HK-2 (cell line): Measurements from ENCODE around the gene TIMM44.
"Not testable (repeated sequence)": the region's sequence is repeated elsewhere in the genome, so short reads cannot be mapped to it uniquely, and the experiment has no call there.

ENCODE experiments used
- DNase-seq: peaks from one replicate; pipeline ENCODE4 v3.0.0-alpha.2; 2018; ENCODE audit not compliant: unreplicated experiment

Gene TIMM44

DNA sequence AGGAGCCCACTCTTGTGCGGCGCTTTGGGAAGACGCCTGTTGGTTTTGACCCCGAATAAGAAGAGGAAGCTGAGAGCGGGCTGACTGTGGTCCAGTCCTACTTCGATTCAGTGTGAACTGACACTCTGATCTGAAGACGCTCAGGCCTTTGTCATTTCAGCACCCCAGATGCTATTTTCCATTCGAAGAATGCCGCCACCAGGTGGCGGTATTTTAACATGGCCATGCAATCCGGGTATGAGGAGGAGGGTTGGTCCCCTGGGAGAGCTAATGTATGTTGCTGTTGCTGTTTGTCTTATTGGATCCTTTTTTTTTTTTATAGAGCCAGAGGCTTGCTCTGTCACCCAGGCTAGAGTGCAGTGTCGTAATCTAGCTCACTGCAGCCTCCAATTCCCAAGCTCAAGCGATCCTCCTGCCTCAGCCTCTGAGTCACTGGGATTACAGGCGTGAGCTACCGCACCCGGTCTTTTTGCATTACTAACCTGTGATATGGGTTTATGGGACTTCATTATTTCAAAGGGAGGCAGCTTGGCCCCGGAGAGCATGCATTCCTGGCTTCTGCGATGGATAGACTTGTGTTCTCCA is 803 bp upstream of the TIMM44 start:
- DNase-seq, result peak; percentile 80

DNA sequence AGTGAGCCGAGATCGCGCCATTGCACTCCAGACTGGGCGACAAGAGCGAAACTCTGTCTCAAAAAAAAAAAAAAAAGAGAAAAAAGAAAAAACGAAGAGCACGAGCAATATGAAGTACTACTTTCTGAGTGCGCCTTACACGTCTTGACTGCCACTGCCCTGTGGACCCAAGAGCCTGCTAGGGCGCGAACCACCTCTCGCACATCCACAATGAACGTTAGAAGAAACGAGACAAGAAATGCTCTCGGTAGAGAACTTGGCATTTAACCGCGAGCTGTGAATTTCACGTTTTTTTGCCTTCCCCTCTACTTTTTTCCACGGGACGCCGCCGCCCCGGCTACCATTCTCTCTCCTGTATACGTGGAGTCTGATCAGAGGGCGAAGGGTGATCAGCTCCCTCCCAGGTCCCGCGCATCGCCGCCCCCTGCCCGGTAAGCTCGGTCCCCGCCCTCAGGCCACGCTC is 454 bp downstream of the TIMM44 start:
- DNase-seq, result no peak

GRCh38 chr19:7941895-7942596 is 1.4 kb downstream of the TIMM44 start:
- no peak for DNase-seq

- DNase-seq, result no peak
These were observed 2.6 kb downstream of the TIMM44 start for GRCh38 chr19:7940841-7941240.

DNA sequence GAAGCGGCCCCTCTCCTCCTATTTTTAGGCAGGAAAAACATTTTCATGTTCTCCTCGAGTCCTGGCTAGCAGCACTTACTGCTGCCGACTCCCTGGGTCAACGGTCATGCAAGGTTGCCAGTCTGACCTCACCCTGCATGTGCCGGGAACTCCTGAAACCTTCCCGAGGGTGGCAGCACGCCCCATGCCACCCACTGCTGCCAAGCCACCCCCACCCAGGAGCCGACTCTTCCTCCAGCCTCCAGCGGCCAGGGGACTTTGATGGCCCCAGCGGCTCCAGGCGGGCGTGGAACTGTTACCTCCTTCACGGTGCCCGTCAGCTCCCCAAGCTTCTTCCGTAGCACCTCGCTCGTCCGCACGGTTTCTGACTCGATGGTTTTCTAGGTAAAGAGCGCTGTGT is 8.7 kb downstream of the TIMM44 start:
- no peak for DNase-seq

GRCh38 chr19:7933828-7934725 is 9.4 kb downstream of the TIMM44 start:
- no peak for DNase-seq

GRCh38 chr19:7933411-7933810 is 10.1 kb downstream of the TIMM44 start:
- DNase-seq, result no peak

DNA sequence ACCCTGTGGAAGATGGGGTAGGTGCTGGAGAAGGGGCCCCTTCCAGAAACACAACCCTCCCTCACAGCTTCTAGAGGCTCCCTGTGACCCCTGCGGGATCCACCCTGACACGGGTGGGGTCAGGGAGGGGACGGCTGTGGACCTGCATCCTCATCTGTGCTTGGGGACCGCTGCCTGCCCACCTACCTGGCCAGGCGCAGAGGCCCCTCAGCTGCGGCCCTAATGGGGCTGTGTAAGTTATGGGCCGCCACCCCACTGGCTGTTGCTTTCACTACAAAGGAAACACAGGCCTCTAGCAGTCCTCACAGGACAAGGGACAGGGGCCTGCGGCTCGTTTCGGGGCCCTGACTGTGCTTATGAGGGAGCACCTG is 10.6 kb downstream of the TIMM44 start:
- DNase-seq, result no peak

GRCh38 chr19:7932276-7932929 is 11.1 kb downstream of the TIMM44 start:
- no peak for DNase-seq

DNA sequence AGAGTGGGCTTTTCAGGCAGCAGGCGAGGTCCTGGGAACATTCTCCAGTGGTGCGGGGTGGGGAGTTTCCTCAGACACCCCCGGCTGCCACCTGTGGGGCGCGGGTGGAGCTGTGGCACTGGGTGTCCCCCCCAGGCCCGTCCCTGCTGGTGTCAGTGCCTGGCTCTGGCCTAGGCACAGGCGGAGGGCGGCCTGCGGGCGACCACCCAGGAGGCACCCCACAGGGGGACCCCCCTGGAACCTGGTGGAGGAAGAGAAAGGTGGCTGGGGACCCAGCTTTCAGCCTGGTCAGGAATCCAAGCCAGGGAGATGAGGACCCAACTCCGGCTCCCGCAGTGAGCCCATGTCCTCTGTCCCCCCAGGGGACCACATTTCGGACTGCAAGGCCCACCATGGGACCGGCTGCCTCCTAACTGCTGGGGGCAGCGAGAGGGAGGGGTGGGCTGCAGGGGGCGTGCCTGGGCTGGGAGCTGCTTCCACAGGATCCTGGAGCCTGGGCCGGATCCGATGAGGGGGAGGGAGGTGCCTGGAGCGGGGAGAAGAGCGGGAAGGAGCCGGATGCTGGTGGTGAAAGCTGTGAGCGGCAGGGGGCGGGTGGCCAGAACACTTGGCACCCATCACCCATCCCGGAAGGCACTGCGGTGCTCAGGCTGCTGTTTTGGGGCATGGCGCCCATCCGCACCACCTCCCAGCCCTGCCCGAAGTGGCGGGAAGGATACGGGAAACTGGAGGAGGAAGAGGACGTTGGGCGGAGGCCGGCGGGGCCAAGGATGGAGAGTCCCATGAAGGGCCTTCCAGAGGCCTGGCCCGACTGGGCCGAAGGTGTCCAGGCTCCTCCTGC is 12.0 kb downstream of the TIMM44 start:
- no peak for DNase-seq

- DNase-seq, result no peak
These were observed 12.7 kb downstream of the TIMM44 start for GRCh38 chr19:7930765-7931164.

GRCh38 chr19:7930030-7930429 is 13.4 kb downstream of the TIMM44 start:
- DNase-seq, result not testable (repeated sequence)

DNA sequence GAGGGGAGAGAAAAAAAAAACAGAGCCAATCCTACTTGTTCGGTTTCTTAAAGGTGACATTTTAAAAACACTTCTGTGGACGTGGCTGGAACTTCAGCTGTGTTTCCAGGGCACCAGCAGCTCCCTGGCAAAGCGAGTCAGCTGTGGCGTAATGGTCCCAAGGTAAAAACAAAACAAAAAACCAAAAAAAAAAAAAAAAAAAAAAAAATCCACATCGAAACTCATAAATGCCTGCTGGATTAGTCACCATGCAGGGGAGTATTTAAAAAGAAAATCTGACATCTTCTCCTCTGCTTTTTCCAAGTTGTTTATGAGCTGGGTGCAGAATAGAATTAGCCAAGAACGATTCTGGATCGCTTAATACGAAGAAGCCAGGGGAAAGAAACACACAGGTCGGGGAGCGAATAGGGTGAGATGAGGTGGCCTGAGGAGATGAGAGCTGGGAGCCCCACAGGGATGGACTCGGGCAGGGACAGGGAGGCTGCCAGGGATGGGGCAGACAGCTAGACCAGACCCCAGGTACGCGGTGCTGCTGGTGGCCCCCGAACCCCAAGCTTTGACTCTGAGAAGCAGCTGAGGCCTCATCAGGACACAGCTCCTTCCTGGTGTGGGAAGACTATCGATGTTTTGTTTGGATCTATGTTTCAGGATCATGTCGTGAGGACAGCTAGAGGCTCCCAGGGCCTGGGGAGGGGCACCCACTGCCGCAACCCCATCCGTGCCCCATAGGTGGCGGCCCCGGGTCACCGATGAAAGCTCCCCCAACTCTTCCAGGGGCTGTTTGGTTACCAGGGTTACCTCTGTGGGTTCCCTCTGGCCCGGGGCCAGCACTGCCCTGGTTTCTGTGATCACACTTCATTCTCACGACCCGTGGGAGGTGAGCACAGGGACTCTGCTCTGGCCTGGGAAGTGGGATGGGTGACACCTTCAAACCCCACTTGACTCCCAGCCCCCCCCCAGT is 14.4 kb downstream of the TIMM44 start:
- peak; percentile 62 for DNase-seq

DNA sequence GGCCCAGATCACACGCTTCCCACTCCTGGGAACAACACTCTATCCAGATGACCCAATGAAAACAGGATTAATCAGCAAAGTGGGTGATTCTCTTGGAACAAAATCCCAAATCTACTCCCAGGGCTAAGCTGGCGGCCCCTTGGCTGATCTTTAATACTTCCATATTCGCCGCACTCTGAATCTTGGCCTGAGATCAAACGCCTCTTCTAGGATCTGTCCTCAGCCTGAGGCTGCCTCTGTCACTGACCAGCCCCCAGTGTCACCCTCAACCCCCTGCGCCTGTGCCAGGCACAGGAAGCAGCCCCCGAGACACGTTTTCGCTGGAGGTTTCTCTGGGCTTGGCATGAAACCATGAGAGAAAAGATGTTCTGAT is 15.1 kb downstream of the TIMM44 start:
- no peak for DNase-seq

DNA sequence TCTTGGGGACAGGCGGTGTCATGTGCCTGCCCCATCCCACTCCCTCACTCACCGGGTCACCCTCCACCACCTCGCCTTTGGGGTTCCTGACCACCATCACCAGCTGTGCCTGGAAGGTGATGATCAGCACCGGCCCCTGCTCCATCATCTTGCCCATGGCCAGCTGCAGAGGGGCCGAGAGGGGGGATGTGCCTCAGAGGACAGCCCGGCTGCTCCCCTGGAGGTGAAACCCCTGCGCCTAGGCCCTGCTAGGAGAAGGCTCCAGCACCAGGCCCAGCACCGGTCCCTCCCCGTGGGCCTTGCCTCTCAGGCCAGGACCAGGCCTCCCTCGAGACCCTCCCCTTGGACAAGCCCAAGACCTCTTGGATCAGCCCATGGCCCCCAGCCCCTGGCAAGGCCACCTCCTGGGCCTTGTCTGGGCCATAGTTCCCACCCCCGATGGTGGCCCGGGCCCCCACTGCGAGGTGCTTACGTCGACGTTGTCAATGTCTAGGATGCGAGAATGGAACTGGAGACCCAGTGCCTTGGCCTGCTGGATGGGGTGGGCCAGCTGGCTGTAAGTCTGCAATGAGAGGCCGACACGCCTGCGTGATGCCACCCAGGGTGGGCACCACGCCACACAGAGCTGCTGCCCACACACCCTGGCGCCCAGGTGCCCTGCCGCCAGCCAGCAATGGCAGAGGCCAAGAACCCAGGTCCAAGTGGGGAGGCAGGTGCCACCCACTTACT is 15.7 kb downstream of the TIMM44 start:
- no peak for DNase-seq

DNA sequence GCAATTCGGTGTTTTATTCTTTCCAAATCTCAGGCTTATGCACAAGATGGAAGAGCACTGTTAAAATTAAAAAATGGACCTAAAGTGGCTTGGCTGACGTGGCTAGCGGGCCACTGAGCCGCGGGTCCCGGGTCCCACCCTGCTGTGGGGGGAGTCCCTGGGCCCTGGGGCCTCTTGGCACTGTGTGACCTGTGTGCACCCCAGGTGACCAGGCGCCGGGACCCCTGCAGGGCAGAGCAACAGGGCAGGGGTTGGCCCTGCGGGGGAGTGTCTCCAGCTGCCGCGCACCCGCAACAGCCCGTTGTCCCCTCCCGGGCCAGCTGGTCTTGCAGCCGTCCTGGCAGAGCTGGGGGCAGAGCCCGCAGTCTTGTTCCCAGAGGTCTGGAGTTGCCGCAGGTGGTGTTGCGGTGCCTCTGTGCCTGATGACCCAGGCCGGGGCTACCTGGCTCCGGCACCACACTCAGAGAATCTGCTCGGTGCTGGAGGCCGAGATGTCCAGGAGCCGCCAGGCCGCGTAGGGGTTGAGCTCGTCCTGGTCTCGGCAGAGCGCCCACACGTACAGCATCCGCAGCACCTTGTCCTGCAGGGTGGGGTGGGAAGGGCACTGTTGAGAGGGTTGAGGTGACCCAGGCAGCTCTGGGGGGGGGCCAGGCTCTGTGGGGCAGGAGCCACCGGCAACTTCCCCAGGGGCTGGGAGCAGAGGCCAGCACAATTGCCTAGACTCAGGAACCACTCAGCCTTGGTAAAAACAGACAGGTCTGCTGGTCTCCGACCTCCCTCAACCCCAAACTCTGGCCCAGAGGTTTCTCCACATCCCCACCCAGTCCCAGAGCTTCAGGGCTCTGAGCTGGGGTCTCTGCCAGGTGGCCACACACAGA is 16.5 kb downstream of the TIMM44 start:
- DNase-seq, result no peak

GRCh38 chr19:7926021-7926726 is 17.3 kb downstream of the TIMM44 start, which contains the start of gene CTXN1:
Gene CTXN1, minus strand, starts transcription at chr19:7926135. Its CDS starts 597 bp downstream, at chr19:7925538.
- DNase-seq, result peak; percentile 71
